Lung (tissue), 12 donors: Measurements from ENCODE around the gene B3GAT3. TPM values are rescaled to one million over a fixed set of nuclear protein-coding genes. Genes with fewer than 3 reads are reported as not detected.

ENCODE experiments used
- ATAC-seq: fragments of 200-7000 bp; cut with Tn5 transposase; one replicate; pipeline ENCODE4 v1.9.1; 2020; ENCODE audit warnings: moderate number of reproducible peaks; ENCODE audit not compliant: insufficient read depth, low FRiP score
- DNase-seq, 3 donors: peaks; one replicate each; pipeline ENCODE4 v3.0.0-alpha.2; 2013 to 2017
- H3K27ac ChIP-seq, 2 donors: one replicate each; pipeline ENCODE4 v1.5.1; 2013; ENCODE audit warnings: mild to moderate bottlenecking in 2 of 2, moderate library complexity in 2 of 2, control low read depth in 1 of 2, inconsistent platforms in 1 of 2, low read depth in 1 of 2, low read length in 1 of 2
- H3K27me3 ChIP-seq, 3 donors: one replicate each; pipeline ENCODE4 v1.5.1; 2013; ENCODE audit warnings: low read length in 2 of 3; ENCODE audit not compliant: control insufficient read depth in 3 of 3, insufficient read depth in 3 of 3
- H3K36me3 ChIP-seq, 4 donors: one replicate each; pipeline ENCODE4 v1.5.1; 2013; ENCODE audit warnings: low read length in 4 of 4, mild to moderate bottlenecking in 1 of 4, moderate library complexity in 1 of 4; ENCODE audit not compliant: control insufficient read depth in 4 of 4, insufficient read depth in 4 of 4
- H3K4me1 ChIP-seq, 5 donors: one replicate each; pipeline ENCODE4 v1.5.1; 2013; ENCODE audit warnings: low read length in 5 of 5, mild to moderate bottlenecking in 2 of 5, moderate library complexity in 1 of 5; ENCODE audit not compliant: control insufficient read depth in 5 of 5, insufficient read depth in 5 of 5
- H3K4me3 ChIP-seq: one replicate; pipeline ENCODE4 v1.5.1; 2013; ENCODE audit warnings: mild to moderate bottlenecking, control low read depth, moderate library complexity
- H3K9ac ChIP-seq, 2 donors: one replicate each; pipeline ENCODE4 v1.5.1; 2013; ENCODE audit warnings: low read length in 2 of 2, control low read depth in 1 of 2; ENCODE audit not compliant: insufficient read depth in 1 of 2
- H3K9me3 ChIP-seq, 4 donors: one replicate each; pipeline ENCODE4 v1.5.1; 2013; ENCODE audit warnings: low read length in 3 of 4, mild to moderate bottlenecking in 1 of 4, moderate library complexity in 1 of 4; ENCODE audit not compliant: control insufficient read depth in 4 of 4, insufficient read depth in 3 of 4
- CTCF ChIP-seq: IDR thresholded peaks from 2 replicates; pipeline ENCODE4 v1.5.1; 2012; ENCODE audit warnings: mild to moderate bottlenecking; ENCODE audit errors: control extremely low read depth, extremely low read depth
- WGBS, 2 donors: extraction: QIAGEN DNeasy Blood & Tissue Kit; methylation state at CpG; one replicate each; pipeline ENCODE4 v1.1.7; 2013; 5-methylcytosine and 5-hydroxymethylcytosine counted together
- polyA plus RNA-seq, 2 donors: library from polyadenylated mRNA; stranded (reverse); fragments of 200-250 nt; gene quantifications; one replicate each; pipeline ENCODE4 v1.2.1, GENCODE V29; 2013
- total RNA-seq, 2 donors: library from RNA; depleted of rRNA in 1 of 2; stranded (reverse); fragments of >200 nt in 1 of 2; gene quantifications; one replicate each; pipeline ENCODE4 v1.2.1, GENCODE V29; 2014 to 2021
- donor health status: control.
- donor health status: control.
- donor health status: Bipolar disorder and iron deficiency.
- donor health status: healthy.
- donor health status: DM: yes; HTN: yes; CAD: no.

Gene B3GAT3
- total and polyA plus RNA-seq, 4 donors = 14.6 to 58.0 (median 49.5) TPM

GRCh38 chr11:62648967-62649364 lies 27.2 kb upstream of the B3GAT3 start:
- no peak for TF ChIP-seq CTCF
- peaks cover 0 to 24% (median 18%) of the 10 kb centered on the region in 4 donors for H3K36me3 ChIP-seq
- H3K4me1 ChIP-seq = peaks cover 0 to 25% (median 6%) of the 10 kb centered on the region in 5 donors
- no peak overlapping the region for H3K9ac ChIP-seq
- H3K27ac ChIP-seq = no peak overlapping the region
- ATAC-seq = no peak
- H3K4me3 ChIP-seq = no peak overlapping the region
- DNase-seq = no peak
- WGBS, 2 donors = 94 to 96% methylated on average over 11 of the region's 11 CpGs
- no peaks in the 10 kb centered on the region for H3K27me3 ChIP-seq
- no peaks in the 10 kb centered on the region for H3K9me3 ChIP-seq

- Histone ChIP-seq H3K9me3 (no peaks in the 10 kb centered on the region), H3K27ac (no peak overlapping the region), H3K4me3 (no peak overlapping the region), H3K4me1 (peaks cover 0 to 25% (median 6%) of the 10 kb centered on the region in 5 donors), H3K27me3 (no peaks in the 10 kb centered on the region), H3K36me3 (peaks cover 0 to 24% (median 18%) of the 10 kb centered on the region in 4 donors), H3K9ac (no peak overlapping the region)
- WGBS, 2 donors = 94 to 97% methylated on average over 24 of the region's 24 CpGs
- TF ChIP-seq CTCF = no peak
- DNase-seq (no peak), ATAC-seq (no peak)
Measured at GRCh38 chr11:62648185-62648966, 26.6 kb upstream of the B3GAT3 start.

- Histone ChIP-seq H3K4me3 (no peak overlapping the region), H3K27ac (no peak overlapping the region), H3K4me1 (peaks cover 0 to 25% (median 6%) of the 10 kb centered on the region in 5 donors), H3K27me3 (no peaks in the 10 kb centered on the region), H3K9ac (no peak overlapping the region), H3K36me3 (peaks cover 0 to 24% (median 18%) of the 10 kb centered on the region in 4 donors), H3K9me3 (no peaks in the 10 kb centered on the region)
- DNase-seq (no peak), ATAC-seq (no peak)
- TF ChIP-seq CTCF = no peak
- WGBS, 2 donors = 89 to 91% methylated on average over 6 of the region's 6 CpGs
Measured at GRCh38 chr11:62647609-62648005, 25.8 kb upstream of the B3GAT3 start.
